K562 (cell line): ENCODE results near the gene PLCE1. TPM values are rescaled to one million over a fixed set of nuclear protein-coding genes. Genes with fewer than 3 reads are reported as not detected.

ENCODE experiments used
- ATAC-seq: fragments of 200-7000 bp; cut with Tn5 transposase; 3 replicates; pipeline ENCODE4 v1.9.1; 2020; ENCODE audit warnings: moderate library complexity
- BruUV-seq: library from RNA; stranded (reverse); fragments of 400-500 nt; replicated peaks from 2 replicates; lab custom pipeline; 2021; lab: Mats Ljungman, UMichigan
- CTCF ChIA-PET: fragments of 300-600 bp; formaldehyde crosslinking; extraction: SDS; loops from one replicate; lab custom pipeline; 2021; ENCODE audit warnings: low intra/inter-chr PET ratio; lab: Yijun Ruan, JAX
- POLR2A ChIA-PET: fragments of 300-600, 350-650 bp; sonication (Branson Sonifier 250); formaldehyde crosslinking; extraction: SDS; loops from one replicate; lab custom pipeline; 2021; ENCODE audit warnings: antibody characterized with exemption, inconsistent platforms; lab: Yijun Ruan, JAX
- DNase-seq, 4 experiments: peaks; one replicate each; pipeline versions ENCODE4 v3.0.0 to v3.0.0-alpha.2; 2011 to 2018; ENCODE audit warnings: low spot score in 3 of 4, mixed read lengths in 3 of 4; ENCODE audit errors: extremely low read depth in 1 of 4
- FAIRE-seq: peaks from 2 replicates; lab custom pipeline; 2011; peaks lifted over from hg19 to GRCh38; lab: Jason Lieb, UNC
- H2AFZ ChIP-seq: 2 replicates; pipeline ENCODE4 v1.6.0; 2011; ENCODE audit warnings: low read depth, low read length, control low read depth, inconsistent platforms
- H3K27ac ChIP-seq: fragments of 200-600 bp; 3 replicates; pipeline ENCODE4 v1.8.0; 2011; ENCODE audit warnings: low read depth, mild to moderate bottlenecking, control low read depth, inconsistent platforms, low read length, moderate library complexity, mixed read lengths; ENCODE audit errors: extremely low read depth
- H3K27me3 ChIP-seq, 2 experiments: fragments of 300-600 bp in 1 of 2; 2 replicates in 1 of 2; 3 replicates in 1 of 2; pipeline versions ENCODE4 v1.6.0 to v1.8.0; 2011; ENCODE audit warnings: inconsistent platforms in 2 of 2, low read length in 2 of 2, mild to moderate bottlenecking in 1 of 2, mixed read lengths in 1 of 2, moderate library complexity in 1 of 2; ENCODE audit not compliant: control insufficient read depth in 2 of 2, insufficient read depth in 2 of 2
- H3K36me3 ChIP-seq: fragments of 300-600 bp; 3 replicates; pipeline ENCODE4 v1.8.0; 2011; ENCODE audit warnings: mild to moderate bottlenecking, low read length, inconsistent platforms; ENCODE audit not compliant: control insufficient read depth, insufficient read depth
- H3K4me1 ChIP-seq, 2 experiments: fragments of 200-600 bp in 1 of 2; replicated peaks in 1 of 2; 2 replicates in 1 of 2; 3 replicates in 1 of 2; pipeline versions ENCODE4 v1.5.1 to v1.8.0; 2011; ENCODE audit warnings: inconsistent platforms in 2 of 2, low read length in 2 of 2, mild to moderate bottlenecking in 1 of 2, mixed read lengths in 1 of 2, moderate library complexity in 1 of 2; ENCODE audit not compliant: control insufficient read depth in 2 of 2, insufficient read depth in 2 of 2
- H3K4me2 ChIP-seq: 2 replicates; pipeline ENCODE4 v1.6.1; 2011; ENCODE audit warnings: low read length, control low read depth, inconsistent platforms, mixed read lengths; ENCODE audit not compliant: insufficient read depth
- H3K4me3 ChIP-seq: fragments of 200-600 bp; sonication (generic), shearing (Covaris generic); 2 replicates; pipeline ENCODE4 v1.5.1; 2016; ENCODE audit warnings: control low read depth, inconsistent platforms
- H3K79me2 ChIP-seq: fragments of 200-600 bp; 3 replicates; pipeline ENCODE4 v1.8.0; 2011; ENCODE audit warnings: low read length, inconsistent platforms; ENCODE audit not compliant: control insufficient read depth, insufficient read depth
- H3K9ac ChIP-seq, 2 experiments: 2 replicates each; pipeline versions ENCODE4 v1.6.0 to v1.6.1; 2011; ENCODE audit warnings: low read depth in 2 of 2, low read length in 2 of 2, control low read depth in 1 of 2, inconsistent platforms in 1 of 2, mild to moderate bottlenecking in 1 of 2, mixed read lengths in 1 of 2; ENCODE audit not compliant: insufficient read depth in 1 of 2
- H3K9me1 ChIP-seq: one replicate; pipeline ENCODE4 v1.6.0; 2011; ENCODE audit warnings: inconsistent platforms, mild to moderate bottlenecking, low read length, moderate library complexity; ENCODE audit not compliant: control insufficient read depth, insufficient read depth
- H3K9me3 ChIP-seq: replicated peaks from 2 replicates; pipeline ENCODE4 v1.5.1; 2011; ENCODE audit warnings: low read depth, low read length, inconsistent platforms; ENCODE audit not compliant: control insufficient read depth, insufficient read depth
- H4K20me1 ChIP-seq: replicated peaks from 2 replicates; pipeline ENCODE4 v1.6.1; 2011; ENCODE audit warnings: low read length, inconsistent platforms, mixed read lengths; ENCODE audit not compliant: control insufficient read depth, insufficient read depth
- ETV6 ChIP-seq, 3 experiments: fragments of 150-350 bp in 1 of 3; sonication (generic) in 1 of 3; formaldehyde crosslinking in 1 of 3; IDR thresholded peaks; 2 replicates each; pipeline versions ENCODE4 v1.6.1 to v1.8.0; 2014 to 2022; ENCODE audit warnings: borderline replicate concordance in 2 of 3, low read depth in 2 of 3, antibody characterized with exemption in 1 of 3, low read length in 1 of 3, mild to moderate bottlenecking in 1 of 3, missing genetic modification reagents in 1 of 3
- MCM2 ChIP-seq: fragments of 450-650 bp; IDR thresholded peaks from 2 replicates; pipeline ENCODE4 v1.6.1; 2017; ENCODE audit warnings: low read depth, mild to moderate bottlenecking
- ZFP91 ChIP-seq: sonication (generic); formaldehyde crosslinking; IDR thresholded peaks from 2 replicates; pipeline ENCODE4 v1.8.0; 2022; ENCODE audit warnings: mild to moderate bottlenecking, missing genetic modification reagents
- ZKSCAN3 ChIP-seq: fragments of 250-450 bp; sonication (Bioruptor Pico); IDR thresholded peaks from 2 replicates; pipeline ENCODE4 v1.4.0; 2020
- ZNF77 ChIP-seq: fragments of 250-450 bp; sonication (Bioruptor Pico); IDR thresholded peaks from 2 replicates; pipeline ENCODE4 v1.5.0; 2020
- WGBS: fragments of 100-300 bp; shearing (Covaris generic); methylation state at CpG from one replicate; pipeline ENCODE4 v1.1.6; 2016; ENCODE audit warnings: low coverage, mixed read lengths; ENCODE audit not compliant: insufficient coverage; ENCODE audit errors: missing lambda C conversion rate; 5-methylcytosine and 5-hydroxymethylcytosine counted together
- in situ Hi-C: fragments of 300-500 bp; cut with MboI; formaldehyde crosslinking; loops from 4 replicates; pipeline ENCODE4 v1.15.0; 2018; ENCODE audit warnings: inconsistent platforms, mixed read lengths
- intact Hi-C: fragments of 100-400 bp; cut with micrococcal nuclease; formaldehyde crosslinking; loops from 2 replicates; pipeline ENCODE4 v1.14.2; 2022
- polyA plus RNA-seq, 8 experiments: library from polyadenylated mRNA; depleted of rRNA in 4 of 8; stranded (reverse) in 5 of 8; unstranded in 3 of 8; fragments of >200 nt; fragmentation: Nextera tagmentation in 2 of 8; fragmentation: Illumina TruSeq in 1 of 8; extraction: Ambion mirVana in 2 of 8; extraction: Trizol in 1 of 8; gene quantifications; 2 replicates each; pipeline versions ENCODE4 v1.2.1 to v1.2.3, GENCODE V29; 2011 to 2014; ENCODE audit warnings: inconsistent platforms in 1 of 8, missing spikeins in 1 of 8
- total RNA-seq, 7 experiments: library from RNA; depleted of rRNA in 6 of 7; stranded (reverse); fragments of >200 nt in 6 of 7; fragmentation: Illumina TruSeq in 2 of 7; extraction: Trizol in 2 of 7; gene quantifications; 2 replicates each; pipeline versions ENCODE4 v1.2.1 to v1.2.3, GENCODE V29; 2011 to 2021; ENCODE audit warnings: low replicate concordance in 1 of 7

Gene PLCE1
- total and polyA plus RNA-seq, 9 of the 15 experiments (the other 6 are each of a cell fraction or from before 2014, with no cell fraction given): under 0.01 to 0.52 (median 0.13) TPM; not detected in 5

GRCh38 chr10:93963434-93963833 is 30.3 kb upstream of the PLCE1 start:
- Histone ChIP-seq H4K20me1 (no peaks in the 10 kb centered on the region), H3K4me1 (no peaks in the 10 kb centered on the region), H3K4me3 (no peak overlapping the region), H3K27me3 (peaks cover under 1 to 28% of the 10 kb centered on the region in 2 experiments), H3K9ac (no peak overlapping the region), H3K27ac (no peak overlapping the region), H2AFZ (no peak overlapping the region), H3K9me3 (no peaks in the 10 kb centered on the region), H3K79me2 (no peaks in the 10 kb centered on the region), H3K4me2 (no peak overlapping the region), H3K36me3 (no peaks in the 10 kb centered on the region), H3K9me1 (no peaks in the 10 kb centered on the region)
- FAIRE-seq (no peak), DNase-seq (no peak), ATAC-seq (no peak)
- in situ Hi-C loops: no loop called here
- WGBS: 2% methylated on average over 5 of the region's 5 CpGs
- ChIA-PET POLR2A (interaction anchor here (1.4 kb wide), 1 partner anchor 13 kb away, joined by 4 read pairs; no protein-coding TSS in a partner anchor), CTCF (no interaction called here)
- TF ChIP-seq ZNF77 (no peak), ZKSCAN3 (CRISPR knock-in tag) (no peak), ZFP91 (CRISPR knock-in tag) (no peak), ETV6 (IDR thresholded peaks at IDR 0.05; ENCODE audit: borderline replicate concordance in 1 of 2, low read depth in 2 of 2, low read length in 1 of 2) (no peak), ETV6 (CRISPR knock-in tag; IDR thresholded peaks at IDR 0.05; ENCODE audit: borderline replicate concordance) (no peak), MCM2 (no peak)
- intact Hi-C loops: no loop called here
- no TSS peak for BruUV-seq
